GM12891 (cell line): ENCODE results near the gene SDC3.

Source experiments
- DNase-seq: peaks from one replicate; pipeline ENCODE4 v3.0.0; 2011; ENCODE audit warnings: low spot score; ENCODE audit not compliant: insufficient read length
- FAIRE-seq: peaks from 2 replicates; lab custom pipeline; 2011; peaks lifted over from hg19 to GRCh38; lab: Jason Lieb, UNC
- PAX5 ChIP-seq: IDR thresholded peaks from 2 replicates; pipeline ENCODE4 v1.6.1; 2011; ENCODE audit warnings: low read length, moderate library complexity, mild to moderate bottlenecking; ENCODE audit not compliant: insufficient read depth, severe bottlenecking
- POLR2A ChIP-seq: IDR thresholded peaks from 2 replicates; pipeline ENCODE4 v1.6.1; 2011; ENCODE audit warnings: low read depth, low read length, control low read depth
- POLR2AphosphoS5 ChIP-seq: IDR thresholded peaks from 2 replicates; pipeline ENCODE4 v1.6.1; 2011; ENCODE audit warnings: low read depth, low read length, control low read depth
- POU2F2 ChIP-seq: IDR thresholded peaks from 2 replicates; pipeline ENCODE4 v1.6.1; 2011; ENCODE audit warnings: low read depth, mild to moderate bottlenecking, control low read depth, low read length, moderate library complexity
- SPI1 ChIP-seq: IDR thresholded peaks from 2 replicates; pipeline ENCODE4 v1.6.1; 2011; ENCODE audit warnings: low read depth, low read length, control low read depth
- TAF1 ChIP-seq: IDR thresholded peaks from 2 replicates; pipeline ENCODE4 v1.6.1; 2011; ENCODE audit warnings: low read depth, low read length, control low read depth

SDC3 gene

DNA sequence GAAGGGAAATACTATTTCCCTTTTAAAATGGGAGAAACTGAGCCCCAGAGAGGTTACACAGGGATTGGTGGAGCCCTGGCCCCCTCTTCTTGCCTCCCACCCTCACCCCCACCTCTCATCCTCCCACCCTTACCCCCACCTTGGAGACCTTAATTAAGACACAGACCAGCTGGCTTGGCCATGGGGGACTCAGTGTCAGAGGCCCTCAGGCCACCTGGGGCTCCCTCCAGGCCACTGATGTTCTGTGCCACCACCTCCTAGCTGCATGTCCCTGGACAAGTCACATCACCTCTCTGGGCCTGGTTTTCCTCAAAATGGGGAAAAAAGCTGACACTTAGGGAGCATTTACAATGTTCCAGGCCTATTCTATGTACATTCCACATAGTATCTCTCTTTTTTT lies 51.5 kb downstream of the SDC3 start:
- FAIRE-seq, result no peak
- DNase-seq, result no peak
- no peak for TF ChIP-seq SPI1
- no peak for TF ChIP-seq POU2F2
- TF ChIP-seq POLR2AphosphoS5, result no peak
- no peak for TF ChIP-seq PAX5
- no peak for TF ChIP-seq TAF1
- TF ChIP-seq POLR2A, result no peak

DNA sequence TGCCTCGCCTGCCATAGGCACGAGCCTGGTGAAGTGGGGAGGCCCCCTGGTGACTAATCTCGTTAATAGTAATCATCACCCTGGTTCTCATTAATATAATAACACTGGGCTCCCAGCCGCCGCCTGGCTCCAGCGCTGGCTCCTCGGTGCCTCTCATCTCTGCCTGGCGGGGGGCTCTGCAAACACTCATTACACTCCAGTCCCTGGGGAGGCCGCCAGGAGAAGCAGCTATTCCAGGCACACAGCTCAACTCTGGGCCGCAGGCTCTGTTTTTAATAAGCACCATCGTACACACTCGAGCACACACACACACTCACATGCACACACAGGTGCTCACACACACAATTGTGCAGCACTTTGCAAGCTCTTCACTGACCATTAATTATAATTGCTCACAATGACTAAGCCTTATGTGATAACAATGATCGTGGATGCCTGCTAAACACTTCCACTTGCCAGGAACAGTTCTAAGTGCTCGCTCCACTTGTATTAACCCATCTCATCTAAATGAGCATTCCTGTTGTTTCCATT lies 52.2 kb downstream of the SDC3 start:
- no peak for DNase-seq
- TF ChIP-seq TAF1, result no peak
- no peak for TF ChIP-seq POU2F2
- no peak for TF ChIP-seq POLR2A
- TF ChIP-seq PAX5, result no peak
- no peak for TF ChIP-seq POLR2AphosphoS5
- TF ChIP-seq SPI1, result no peak
- FAIRE-seq, result no peak

DNA sequence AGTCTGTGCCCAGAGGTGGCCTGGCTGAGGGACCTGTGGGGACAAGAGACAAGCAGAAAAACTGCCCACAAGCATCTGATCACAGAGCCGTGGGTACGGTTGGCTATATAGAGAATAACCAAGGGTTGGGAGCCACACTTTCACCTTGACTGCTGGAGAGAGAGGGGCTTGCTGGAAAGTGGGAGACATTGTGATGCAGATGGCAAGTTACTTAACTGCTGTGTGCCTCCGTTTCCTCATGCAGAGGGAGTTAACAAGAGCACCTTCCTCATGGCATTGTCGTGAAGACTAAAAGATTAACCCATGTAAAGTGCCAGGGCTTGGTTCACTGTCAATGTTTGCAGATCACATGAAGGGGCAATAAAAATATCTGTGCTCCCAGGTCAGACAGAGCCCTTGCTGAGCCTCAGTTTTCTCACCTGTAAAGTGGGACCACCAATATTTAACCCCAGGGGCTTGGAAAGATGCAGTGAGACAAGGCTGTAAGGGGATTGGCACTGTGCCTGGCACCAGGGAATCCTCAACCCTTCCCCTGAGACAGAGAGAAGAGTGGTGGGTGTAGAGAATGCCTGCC lies 52.8 kb downstream of the SDC3 start:
- no peak for FAIRE-seq
- DNase-seq, result no peak
- no peak for TF ChIP-seq POU2F2
- TF ChIP-seq POLR2AphosphoS5, result no peak
- no peak for TF ChIP-seq SPI1
- no peak for TF ChIP-seq TAF1
- TF ChIP-seq POLR2A, result no peak
- TF ChIP-seq PAX5, result no peak

DNA sequence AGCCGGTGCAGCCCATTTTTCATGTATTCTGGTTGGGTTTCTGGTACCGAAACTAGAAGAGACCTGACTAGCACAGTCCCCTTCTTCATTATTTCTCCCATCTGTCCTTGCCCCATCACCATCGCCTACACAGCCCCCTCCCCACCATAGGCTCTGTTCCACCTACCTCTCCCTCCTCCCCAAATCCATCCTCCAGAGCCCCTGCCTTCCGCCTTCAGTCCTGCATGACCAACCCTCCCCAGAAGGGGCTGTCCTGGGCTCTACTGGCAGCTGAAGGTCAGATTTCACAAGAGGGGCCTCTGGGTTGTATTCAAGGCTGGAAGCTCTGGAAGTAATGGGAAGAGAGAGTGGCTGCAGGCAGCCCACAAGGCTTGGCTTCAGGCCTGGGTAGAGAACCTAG lies 55.2 kb downstream of the SDC3 start:
- no peak for FAIRE-seq
- DNase-seq, result no peak
- TF ChIP-seq TAF1 (no peak), PAX5 (no peak), POLR2AphosphoS5 (no peak), POLR2A (no peak), POU2F2 (no peak), SPI1 (no peak)

DNA sequence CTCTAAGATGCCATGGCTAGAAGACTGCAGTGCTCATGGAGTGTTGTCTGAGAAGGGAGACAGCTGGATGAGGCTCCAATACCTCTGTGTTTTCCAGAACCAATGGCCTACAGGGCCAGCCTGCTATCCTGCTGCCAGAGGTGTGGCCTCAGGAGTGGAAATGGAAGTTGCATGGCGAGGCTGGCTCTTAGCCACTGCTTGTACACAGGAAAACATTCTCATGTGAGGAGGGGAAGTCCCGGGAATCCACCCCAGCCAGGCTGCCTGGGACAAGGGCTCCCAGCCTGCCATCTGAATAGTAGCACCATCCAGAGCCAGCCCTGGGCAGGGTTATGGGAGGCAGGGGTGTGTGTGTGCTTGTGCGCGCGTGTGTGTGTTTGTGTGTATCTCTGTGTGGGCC lies 56.5 kb downstream of the SDC3 start:
- FAIRE-seq (no peak), DNase-seq (no peak)
- TF ChIP-seq PAX5 (no peak), SPI1 (no peak), POU2F2 (no peak), POLR2A (no peak), POLR2AphosphoS5 (no peak), TAF1 (no peak)

DNA sequence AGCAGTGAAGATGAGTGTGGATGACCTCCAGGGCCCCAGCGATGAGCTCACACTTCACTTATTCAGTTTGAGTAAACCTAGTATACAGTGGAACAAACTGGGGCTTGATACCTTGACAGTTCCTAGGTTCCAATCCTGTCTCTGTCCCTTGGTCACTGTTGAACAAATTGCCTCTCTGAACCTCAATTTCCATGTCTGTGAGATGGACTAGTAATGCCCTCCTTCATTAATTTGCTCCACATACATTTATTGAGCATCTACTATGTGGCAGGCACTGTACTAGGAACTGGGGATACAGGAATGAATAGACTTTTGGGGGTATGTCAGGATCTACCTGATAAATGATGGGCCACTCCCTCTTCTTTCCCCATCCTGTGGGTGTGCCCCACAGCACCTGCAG lies 57.3 kb downstream of the SDC3 start:
- DNase-seq, result no peak
- TF ChIP-seq PAX5, result no peak
- no peak for FAIRE-seq

DNA sequence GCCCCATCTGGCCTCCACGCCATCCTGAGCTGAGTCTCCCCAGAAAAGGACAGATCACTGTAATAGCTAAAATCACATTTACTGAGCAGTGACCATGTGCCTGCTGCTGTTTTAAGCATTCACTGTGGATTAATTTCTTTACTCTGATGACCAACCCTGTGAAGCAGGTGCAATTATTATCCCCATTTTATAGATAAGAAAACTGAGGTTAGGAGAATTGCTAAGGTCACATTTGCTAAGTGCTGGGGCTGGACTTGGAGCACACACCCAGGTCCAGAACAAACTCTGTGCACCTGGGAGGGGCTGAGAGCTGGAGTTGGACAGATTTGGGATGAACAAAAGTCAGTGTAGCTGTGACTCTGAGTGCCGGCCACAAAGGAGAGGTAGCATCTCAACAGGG lies 58.0 kb downstream of the SDC3 start:
- DNase-seq (no peak), FAIRE-seq (no peak)
- TF ChIP-seq TAF1 (no peak), POU2F2 (no peak), POLR2A (no peak), POLR2AphosphoS5 (no peak), PAX5 (no peak), SPI1 (no peak)

DNA sequence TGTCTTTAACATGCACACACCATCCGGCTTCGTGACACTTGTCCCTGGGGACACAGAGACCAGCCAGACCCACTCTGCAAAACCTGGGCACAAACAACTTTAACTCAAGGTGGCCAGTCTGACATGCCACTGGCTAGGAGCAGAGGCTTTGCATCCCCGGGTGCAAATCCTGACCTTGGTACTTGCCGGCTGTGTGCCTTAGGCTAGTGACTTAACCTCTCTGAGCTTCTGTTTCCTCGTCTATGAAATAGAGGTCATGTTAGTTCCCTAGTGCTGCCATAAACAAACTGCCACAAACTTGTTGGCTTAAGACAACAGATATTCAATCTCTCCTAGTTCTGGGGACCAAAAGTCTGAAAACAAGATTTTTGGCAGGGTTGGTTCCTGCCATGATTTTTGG lies 60.4 kb downstream of the SDC3 start:
- DNase-seq, result no peak
- no peak for FAIRE-seq
- TF ChIP-seq SPI1 (no peak), POLR2A (no peak), PAX5 (no peak), POLR2AphosphoS5 (no peak), POU2F2 (no peak), TAF1 (no peak)

DNA sequence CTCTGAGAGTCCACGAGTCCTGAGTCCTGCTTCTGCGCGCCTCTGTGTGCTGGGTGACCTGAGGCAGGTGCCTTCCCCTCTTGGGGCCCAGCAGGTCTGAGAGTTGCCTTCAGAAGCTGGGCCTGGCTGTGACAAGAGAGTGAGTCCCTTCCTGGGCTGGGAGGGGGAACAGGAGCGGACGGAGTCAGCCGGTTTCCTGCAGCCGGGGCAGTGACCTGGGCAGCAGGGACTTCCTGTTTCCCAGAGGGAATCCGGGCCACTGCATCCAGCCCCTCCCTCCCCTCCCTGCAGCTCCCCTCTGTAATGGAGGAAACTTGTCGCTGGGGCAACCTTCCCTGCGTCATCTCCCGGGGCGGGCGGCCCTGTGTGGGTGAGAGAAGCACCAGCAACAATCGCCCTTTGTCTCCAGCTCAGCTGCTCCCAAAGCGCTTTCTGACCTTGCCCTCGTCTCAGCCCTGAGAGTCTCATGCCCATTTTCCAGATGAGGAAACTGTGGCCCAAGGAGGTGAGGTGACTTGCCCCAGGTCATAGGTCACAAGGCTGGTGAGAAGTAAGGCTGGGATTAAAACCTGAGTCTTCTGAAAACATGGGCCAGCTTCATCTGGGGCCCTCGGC lies 61.1 kb downstream of the SDC3 start:
- FAIRE-seq (no peak), DNase-seq (no peak)
- TF ChIP-seq POLR2A, result no peak
- no peak for TF ChIP-seq TAF1
- no peak for TF ChIP-seq POU2F2
- no peak for TF ChIP-seq SPI1
- no peak for TF ChIP-seq PAX5
- TF ChIP-seq POLR2AphosphoS5, result no peak

DNA sequence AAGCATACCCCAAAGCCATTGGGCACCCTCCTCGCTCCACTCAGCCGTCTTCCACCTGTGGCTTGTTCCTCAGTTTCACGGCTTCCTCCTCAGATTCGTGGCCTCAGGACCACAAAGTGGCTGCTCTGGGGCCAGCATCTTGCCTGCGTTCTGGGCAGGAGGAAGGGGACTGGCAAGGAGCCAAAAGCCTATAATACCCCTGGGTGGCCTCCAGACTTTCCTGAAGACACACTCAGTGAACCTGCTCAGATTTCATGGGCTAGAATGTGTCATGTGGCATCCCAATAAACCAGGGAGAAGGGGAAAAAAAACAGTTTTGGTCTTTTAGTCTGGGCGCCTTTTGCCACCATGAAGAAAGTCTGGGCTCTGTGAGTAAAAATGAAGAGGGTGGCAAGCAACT lies 62.0 kb downstream of the SDC3 start:
- TF ChIP-seq POU2F2 (no peak), TAF1 (no peak), SPI1 (no peak), POLR2A (no peak), PAX5 (no peak), POLR2AphosphoS5 (no peak)
- DNase-seq (no peak), FAIRE-seq (no peak)

DNA sequence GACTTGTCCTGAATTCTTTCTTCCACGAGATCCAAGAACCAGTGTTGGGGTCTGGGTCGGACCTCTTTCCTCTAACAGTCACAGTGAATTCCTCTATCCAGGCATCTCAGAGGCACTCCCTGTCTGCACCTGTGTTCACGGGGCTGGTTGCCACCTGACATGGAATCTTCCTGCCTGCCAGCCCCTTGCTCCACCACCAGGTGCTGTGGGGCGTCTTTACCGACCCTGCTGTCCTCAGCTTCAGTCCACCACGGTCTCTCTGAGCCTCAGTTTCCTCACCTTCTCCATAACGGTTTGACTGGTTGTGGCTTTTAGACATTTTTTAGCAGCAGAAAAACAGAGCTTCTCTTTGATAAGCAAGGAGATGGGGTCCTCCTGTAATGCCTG lies 62.7 kb downstream of the SDC3 start:
- TF ChIP-seq TAF1, result no peak
- FAIRE-seq (no peak), DNase-seq (no peak)
